CD14-positive monocyte (primary cell): ENCODE data around the gene C1orf216. TPM values are rescaled to one million over a fixed set of nuclear protein-coding genes. Genes with fewer than 3 reads are reported as not detected.

Source experiments
- DNase-seq, 3 donors: peaks; one replicate each; pipeline ENCODE4 v3.0.0-alpha.2; 2011 to 2022
- H2AFZ ChIP-seq: 2 replicates; pipeline ENCODE4 v1.6.0; 2012; ENCODE audit warnings: mild to moderate bottlenecking, low read depth, low read length, inconsistent platforms; ENCODE audit not compliant: insufficient read depth, poor library complexity, severe bottlenecking
- H3K27ac ChIP-seq, 2 donors: 1 replicate in 1 of 2; 2 replicates in 1 of 2; pipeline ENCODE4 v1.5.1; 2012 to 2013; ENCODE audit warnings: low read length in 2 of 2, control low read depth in 1 of 2, inconsistent platforms in 1 of 2, low read depth in 1 of 2, mild to moderate bottlenecking in 1 of 2
- H3K27me3 ChIP-seq, 2 donors: one replicate each; pipeline versions ENCODE4 v1.6.0 to v1.6.1; 2011 to 2013; ENCODE audit warnings: low read length in 2 of 2; ENCODE audit not compliant: control insufficient read depth in 2 of 2, insufficient read depth in 2 of 2
- H3K36me3 ChIP-seq, 2 donors: replicated peaks in 1 of 2; 1 replicate in 1 of 2; 2 replicates in 1 of 2; pipeline versions ENCODE4 v1.5.1 to v1.6.1; 2012 to 2013; ENCODE audit warnings: low read length in 2 of 2, control low read depth in 1 of 2, inconsistent platforms in 1 of 2, mild to moderate bottlenecking in 1 of 2; ENCODE audit not compliant: insufficient read depth in 2 of 2, control insufficient read depth in 1 of 2
- H3K4me1 ChIP-seq, 2 donors: 1 replicate in 1 of 2; 2 replicates in 1 of 2; pipeline versions ENCODE4 v1.5.1 to v1.6.1; 2012 to 2013; ENCODE audit warnings: low read length in 2 of 2, control low read depth in 1 of 2, inconsistent platforms in 1 of 2, mild to moderate bottlenecking in 1 of 2, moderate library complexity in 1 of 2; ENCODE audit not compliant: insufficient read depth in 2 of 2, control insufficient read depth in 1 of 2
- H3K4me2 ChIP-seq: replicated peaks from 2 replicates; pipeline ENCODE3; 2012; ENCODE audit warnings: low read length, moderate library complexity, mild to moderate bottlenecking; ENCODE audit not compliant: poor library complexity, severe bottlenecking; ENCODE audit errors: extremely low read depth
- H3K4me3 ChIP-seq, 3 experiments: fragments of 200-600 bp in 1 of 3; sonication (generic) in 1 of 3; replicated peaks in 1 of 3; 1 replicate in 2 of 3; 2 replicates in 1 of 3; pipeline ENCODE4 v1.5.1; 2011 to 2013; ENCODE audit warnings: low read length in 3 of 3, mild to moderate bottlenecking in 3 of 3, control low read depth in 2 of 3, low read depth in 2 of 3, inconsistent platforms in 1 of 3, moderate library complexity in 1 of 3
- H3K79me2 ChIP-seq: 2 replicates; pipeline ENCODE4 v1.6.0; 2012; ENCODE audit warnings: mild to moderate bottlenecking, control low read depth, inconsistent platforms, low read length, moderate library complexity; ENCODE audit not compliant: insufficient read depth
- H3K9ac ChIP-seq: 2 replicates; pipeline ENCODE4 v1.6.0; 2017; ENCODE audit warnings: low read length, mild to moderate bottlenecking; ENCODE audit not compliant: insufficient read depth, poor library complexity, severe bottlenecking
- H3K9me3 ChIP-seq, 2 donors: replicated peaks in 1 of 2; 1 replicate in 1 of 2; 2 replicates in 1 of 2; pipeline versions ENCODE4 v1.5.1 to v1.6.1; 2012 to 2013; ENCODE audit warnings: low read length in 2 of 2, control low read depth in 1 of 2; ENCODE audit not compliant: control insufficient read depth in 1 of 2, insufficient read depth in 1 of 2
- H4K20me1 ChIP-seq: 2 replicates; pipeline ENCODE4 v1.6.0; 2012; ENCODE audit warnings: mild to moderate bottlenecking, low read length, control low read depth, moderate library complexity; ENCODE audit not compliant: insufficient read depth
- H3K27ac Mint-ChIP-seq, 7 donors: one replicate each; pipeline ENCODE4 v1.8.0; 2020; ENCODE audit warnings: mild to moderate bottlenecking in 7 of 7, mixed read lengths in 7 of 7, moderate library complexity in 6 of 7, inconsistent platforms in 2 of 7
- H3K27me3 Mint-ChIP-seq, 3 donors: one replicate each; pipeline ENCODE4 v1.8.0; 2021 to 2022; ENCODE audit warnings: low read depth in 3 of 3, mild to moderate bottlenecking in 3 of 3, mixed read lengths in 3 of 3, moderate library complexity in 3 of 3, inconsistent platforms in 1 of 3
- H3K36me3 Mint-ChIP-seq, 2 donors: one replicate each; pipeline ENCODE4 v1.8.0; 2020; ENCODE audit warnings: mixed read lengths in 2 of 2, inconsistent platforms in 1 of 2, mild to moderate bottlenecking in 1 of 2
- H3K4me1 Mint-ChIP-seq: one replicate; pipeline ENCODE4 v1.8.0; 2020; ENCODE audit warnings: mild to moderate bottlenecking, mixed read lengths
- H3K4me3 Mint-ChIP-seq, 2 donors: one replicate each; pipeline ENCODE4 v1.8.0; 2020; ENCODE audit warnings: mild to moderate bottlenecking in 2 of 2, mixed read lengths in 2 of 2, moderate library complexity in 1 of 2
- H3K9me3 Mint-ChIP-seq, 7 donors: one replicate each; pipeline ENCODE4 v1.8.0; 2020 to 2022; ENCODE audit warnings: mixed read lengths in 7 of 7, mild to moderate bottlenecking in 6 of 7, moderate library complexity in 6 of 7, inconsistent platforms in 2 of 7
- WGBS: methylation state at CpG from one replicate; pipeline ENCODE4 v1.1.5; 2013; ENCODE audit warnings: missing lambda C conversion rate; ENCODE audit not compliant: insufficient coverage; 5-methylcytosine and 5-hydroxymethylcytosine counted together
- intact Hi-C, 2 donors: fragments of 100-400 bp; cut with micrococcal nuclease; formaldehyde crosslinking; loops; one replicate each; pipeline versions ENCODE4 v1.15.0 to v1.15.1; 2023
- polyA plus RNA-seq, 3 donors: library from polyadenylated mRNA; depleted of rRNA in 1 of 3; unstranded in 2 of 3; stranded (reverse) in 1 of 3; fragments of 300-500 nt in 2 of 3; fragments of >200 nt in 1 of 3; fragmentation: Illumina TruSeq in 2 of 3; gene quantifications; 1 replicate in 2 of 3; 2 replicates in 1 of 3; pipeline ENCODE4 v1.2.3, GENCODE V29; 2012 to 2021
- TF ChIP-seq, protein P1 (sequence below): fragments of 200-600 bp; IDR thresholded peaks from one replicate; pipeline ENCODE4 v1.8.0; 2022; ENCODE audit warnings: antibody characterized with exemption, mild to moderate bottlenecking

Gene C1orf216
- polyA plus RNA-seq, 3 donors, result 7.7 to 12.3 (median 8.9) TPM

DNA sequence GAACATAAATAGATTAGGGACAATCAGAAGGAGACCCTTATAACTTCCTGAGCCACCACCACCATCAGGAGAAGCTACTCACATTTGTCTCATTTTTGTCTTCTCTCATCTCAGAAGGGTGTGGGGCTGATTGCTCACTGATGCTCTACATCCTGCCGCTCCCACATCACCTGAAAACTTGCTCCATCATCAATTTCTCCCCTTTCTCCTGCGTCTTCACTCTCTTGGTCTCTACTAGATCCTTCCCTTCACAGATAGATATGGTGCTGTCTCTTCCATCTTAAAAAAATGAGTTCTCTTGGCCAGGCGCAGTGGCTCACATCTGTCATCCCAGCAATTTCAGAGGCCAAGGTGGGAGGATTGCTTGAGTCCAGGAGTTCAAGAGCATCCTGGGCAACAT, 38.4 kb downstream of the C1orf216 start:
- WGBS, result 100% methylated on average over 2 of the region's 3 CpGs
- peaks cover 3% of the 10 kb centered on the region for H3K4me1 Mint-ChIP-seq
- no peak overlapping the region for H3K4me3 Mint-ChIP-seq
- Histone ChIP-seq H3K4me1 (no peaks in the 10 kb centered on the region), H3K9ac (no peak overlapping the region), H3K36me3 (no peaks in the 10 kb centered on the region), H3K4me3 (no peak overlapping the region), H3K27ac (no peak overlapping the region), H4K20me1 (no peaks in the 10 kb centered on the region), H3K27me3 (no peaks in the 10 kb centered on the region), H3K4me2 (no peak overlapping the region), H3K79me2 (no peaks in the 10 kb centered on the region), H3K9me3 (no peaks in the 10 kb centered on the region), H2AFZ (no peak overlapping the region)
- H3K36me3 Mint-ChIP-seq, result no peaks in the 10 kb centered on the region
- TF ChIP-seq, protein P1, sequence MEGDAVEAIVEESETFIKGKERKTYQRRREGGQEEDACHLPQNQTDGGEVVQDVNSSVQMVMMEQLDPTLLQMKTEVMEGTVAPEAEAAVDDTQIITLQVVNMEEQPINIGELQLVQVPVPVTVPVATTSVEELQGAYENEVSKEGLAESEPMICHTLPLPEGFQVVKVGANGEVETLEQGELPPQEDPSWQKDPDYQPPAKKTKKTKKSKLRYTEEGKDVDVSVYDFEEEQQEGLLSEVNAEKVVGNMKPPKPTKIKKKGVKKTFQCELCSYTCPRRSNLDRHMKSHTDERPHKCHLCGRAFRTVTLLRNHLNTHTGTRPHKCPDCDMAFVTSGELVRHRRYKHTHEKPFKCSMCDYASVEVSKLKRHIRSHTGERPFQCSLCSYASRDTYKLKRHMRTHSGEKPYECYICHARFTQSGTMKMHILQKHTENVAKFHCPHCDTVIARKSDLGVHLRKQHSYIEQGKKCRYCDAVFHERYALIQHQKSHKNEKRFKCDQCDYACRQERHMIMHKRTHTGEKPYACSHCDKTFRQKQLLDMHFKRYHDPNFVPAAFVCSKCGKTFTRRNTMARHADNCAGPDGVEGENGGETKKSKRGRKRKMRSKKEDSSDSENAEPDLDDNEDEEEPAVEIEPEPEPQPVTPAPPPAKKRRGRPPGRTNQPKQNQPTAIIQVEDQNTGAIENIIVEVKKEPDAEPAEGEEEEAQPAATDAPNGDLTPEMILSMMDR, result no peak
- peaks cover 0 to 14% (median 6%) of the 10 kb centered on the region in 3 donors for H3K27me3 Mint-ChIP-seq
- H3K27ac Mint-ChIP-seq, result no peak overlapping the region
- intact Hi-C loops, result no loop called here
- no peaks in the 10 kb centered on the region for H3K9me3 Mint-ChIP-seq
- DNase-seq, result no peak

GRCh38 chr1:35675773-35676172, 42.9 kb downstream of the C1orf216 start:
- H3K4me2 ChIP-seq, result no peak overlapping the region
- Mint-ChIP-seq H3K27ac (no peak overlapping the region), H3K36me3 (no peaks in the 10 kb centered on the region), H3K4me1 (no peaks in the 10 kb centered on the region), H3K27me3 (peaks cover 0 to 13% (median 6%) of the 10 kb centered on the region in 3 donors), H3K9me3 (peaks cover 0 to 3% (median 0%) of the 10 kb centered on the region in 7 donors), H3K4me3 (no peak overlapping the region)
- no peak for DNase-seq
- peaks cover 0 to 2% of the 10 kb centered on the region in 2 donors for H3K27me3 ChIP-seq
- no peaks in the 10 kb centered on the region for H3K9me3 ChIP-seq
- H3K4me1 ChIP-seq, result no peaks in the 10 kb centered on the region
- H3K9ac ChIP-seq, result no peak overlapping the region
- H3K36me3 ChIP-seq, result no peaks in the 10 kb centered on the region
- intact Hi-C loops, result no loop called here
- H2AFZ ChIP-seq, result no peak overlapping the region
- no peak overlapping the region for H3K27ac ChIP-seq
- no peak overlapping the region for H3K4me3 ChIP-seq
- no peaks in the 10 kb centered on the region for H4K20me1 ChIP-seq
- H3K79me2 ChIP-seq, result no peaks in the 10 kb centered on the region
- TF ChIP-seq, protein P1, result no peak
- no CpG with 5 or more reads among the region's 1 CpG for WGBS
